ENCODE measurements around the gene DDX42. TPM values are rescaled to one million over a fixed set of nuclear protein-coding genes. Genes with fewer than 3 reads are reported as not detected.

Gene DDX42
- total and polyA plus RNA-seq, 2 of the 13 experiments (the other 11 are each of a cell fraction or from before 2014, with no cell fraction given) = 87.2 to 92.9 TPM

- TF ChIP-seq E2F5 (CRISPR knock-in tag; conservative IDR thresholded peaks at IDR 0.05) = no peak
- no peak for TF ChIP-seq ZNF337 (CRISPR knock-in tag; IDR thresholded peaks at IDR 0.05; ENCODE audit: borderline replicate concordance, low read depth)
- TF ChIP-seq MBNL3 (CRISPR knock-in tag; conservative IDR thresholded peaks at IDR 0.05) = no peak
- no peak for TF ChIP-seq ATRX (CRISPR knock-in tag; IDR thresholded peaks at IDR 0.05; ENCODE audit: borderline replicate concordance)
Measured at GRCh38 chr17:63836811-63837210, 62.8 kb downstream of the DDX42 start (continued).

- CTCF ChIA-PET (ENCODE audit: low intra/inter-chr PET ratio, low total read pairs) = no interaction called here
Measured at GRCh38 chr17:63837480-63837879, 63.5 kb downstream of the DDX42 start.

More at GRCh38 chr17:63837480-63837879, 63.5 kb downstream of the DDX42 start:
- H3K27ac ChIP-seq (ENCODE audit: extremely low read length, insufficient read depth, low read length) = no peak overlapping the region
- intact Hi-C loops (cut with micrococcal nuclease; ENCODE audit: unreplicated experiment) = no loop called here
- in situ Hi-C loops (cut with HindIII; ENCODE audit: extremely low pct_ligation_motif_present, low pct_unique_long_range_greater_than_20kb) = no loop called here
- H3K36me3 ChIP-seq (replicated peaks in 1 of 2; ENCODE audit: control insufficient read depth in 1 of 2, insufficient read depth in 2 of 2, low read length in 2 of 2) = peaks cover 34 to 53% of the 10 kb centered on the region in 2 experiments
- H3K9me3 ChIP-seq (ENCODE audit: low read length) = no peaks in the 10 kb centered on the region
- ATAC-seq (no peak), DNase-seq (ENCODE audit: low spot score) (no peak), FAIRE-seq (no peak)
- peaks cover 12% of the 10 kb centered on the region; the same call in 1 of the 2 replicates for H4K20me1 ChIP-seq (ENCODE audit: insufficient read depth, low read length)
- H3K4me1 ChIP-seq (ENCODE audit: insufficient read depth, low read length) = peaks cover 31% of the 10 kb centered on the region
- BruUV-seq (replicated peaks) = no TSS peak
- H3K4me3 ChIP-seq (replicated peaks in 1 of 3; ENCODE audit: insufficient read depth in 1 of 3, low read depth in 2 of 3, low read length in 3 of 3) = no peak overlapping the region
- TF ChIP-seq AGO2 (optimal IDR thresholded peaks at IDR 0.05; ENCODE audit: low read depth, low read length) (peak; percentile 71), ZBTB7B (CRISPR knock-in tag; IDR thresholded peaks at IDR 0.05) (no peak), RBFOX2 (IDR thresholded peaks at IDR 0.05; ENCODE audit: low read depth, low read length) (0 out of 2 replicates have a peak, but pooled peaks have one; percentile 38), EHMT2 (IDR thresholded peaks at IDR 0.05; ENCODE audit: borderline replicate concordance, low read depth, low read length) (no peak), POLR2G (IDR thresholded peaks at IDR 0.05; ENCODE audit: low read depth, low read length) (0 out of 2 replicates have a peak, but pooled peaks have one; percentile 20), SETDB1 (CRISPR knock-in tag; IDR thresholded peaks at IDR 0.05; ENCODE audit: borderline replicate concordance) (no peak), HNRNPL (IDR thresholded peaks at IDR 0.05; ENCODE audit: low read depth, low read length) (0 out of 2 replicates have a peak, but pooled peaks have one; percentile 37)
- H2AFZ ChIP-seq (ENCODE audit: low read length) = no peak overlapping the region
- H3K27me3 ChIP-seq (ENCODE audit: control insufficient read depth in 1 of 2, insufficient read depth in 2 of 2, low read length in 2 of 2) = no peaks in the 10 kb centered on the region; a peak in 1 of 5 replicates
- WGBS (ENCODE audit: low lambda C conversion rate) = no CpG with 5 or more reads among the region's 12 CpGs
- H3K4me2 ChIP-seq (ENCODE audit: low read depth, low read length) = no peak overlapping the region
- peaks cover 46% of the 10 kb centered on the region for H3K79me2 ChIP-seq (ENCODE audit: insufficient read depth, low read length)
- no peak overlapping the region for H3K9ac ChIP-seq (ENCODE audit: insufficient read depth, low read depth, low read length)
- POLR2A ChIA-PET = interaction anchor here (1.4 kb wide), 1 partner anchor 7 kb away, joined by 4 read pairs; no protein-coding TSS in a partner anchor
